ENCODE measurements around the gene SPTLC3. TPM values are rescaled to one million over a fixed set of nuclear protein-coding genes. Genes with fewer than 3 reads are reported as not detected.

SPTLC3 gene
- total RNA-seq, 3 donors from 2014 or later = 7.7 to 11.1 (median 7.9) TPM

DNA sequence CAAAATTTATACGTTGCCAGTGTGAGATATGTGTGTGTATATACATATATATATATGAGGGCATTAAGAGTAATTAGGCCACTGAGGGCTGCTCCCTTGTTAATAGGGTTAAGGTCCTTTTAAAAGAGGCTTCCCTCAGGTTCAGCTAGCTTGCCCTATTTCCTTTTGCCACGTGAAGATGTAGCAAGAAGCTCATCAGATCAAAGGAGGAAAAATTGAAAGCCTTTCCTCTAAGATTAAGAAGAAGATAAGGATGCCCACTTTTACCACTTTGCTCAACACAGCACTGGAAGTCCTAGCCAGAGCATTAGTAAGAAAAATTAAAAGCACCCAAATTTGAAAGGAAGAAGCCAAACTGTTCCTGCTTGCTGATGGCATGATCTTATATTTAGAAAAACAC lies 179.1 kb downstream of the SPTLC3 start:
- Histone ChIP-seq H3K4me3 (no peak overlapping the region), H3K4me1 (no peaks in the 10 kb centered on the region), H3K9me3 (peaks cover 0 to 4% of the 10 kb centered on the region in 2 donors), H3K36me3 (no peaks in the 10 kb centered on the region), H3K27me3 (no peaks in the 10 kb centered on the region), H3K27ac (no peak overlapping the region)
- no peak for DNase-seq (ENCODE audit: low spot score in 2 of 2)
- TF ChIP-seq POLR2A (IDR thresholded peaks at IDR 0.05) (no peak), POLR2AphosphoS5 (IDR thresholded peaks at IDR 0.05) (no peak), CTCF (IDR thresholded peaks at IDR 0.05) (no peak)
- intact Hi-C loops (cut with DNase I; ENCODE audit: low total_unique reads) = no loop called here

- no peak for DNase-seq (ENCODE audit: low spot score in 2 of 2)
- Histone ChIP-seq H3K9me3 (no peaks in the 10 kb centered on the region), H3K27me3 (no peaks in the 10 kb centered on the region), H3K4me1 (no peaks in the 10 kb centered on the region), H3K27ac (no peak overlapping the region), H3K4me3 (no peak overlapping the region), H3K36me3 (no peaks in the 10 kb centered on the region)
- no peak for TF ChIP-seq POLR2A (IDR thresholded peaks at IDR 0.05)
- no peak for TF ChIP-seq CTCF (IDR thresholded peaks at IDR 0.05)
- no peak for TF ChIP-seq POLR2AphosphoS5 (IDR thresholded peaks at IDR 0.05)
- intact Hi-C loops (cut with DNase I; ENCODE audit: low total_unique reads) = no loop called here
Observed at GRCh38 chr20:13199279-13199678, 190.5 kb downstream of the SPTLC3 start.

DNA sequence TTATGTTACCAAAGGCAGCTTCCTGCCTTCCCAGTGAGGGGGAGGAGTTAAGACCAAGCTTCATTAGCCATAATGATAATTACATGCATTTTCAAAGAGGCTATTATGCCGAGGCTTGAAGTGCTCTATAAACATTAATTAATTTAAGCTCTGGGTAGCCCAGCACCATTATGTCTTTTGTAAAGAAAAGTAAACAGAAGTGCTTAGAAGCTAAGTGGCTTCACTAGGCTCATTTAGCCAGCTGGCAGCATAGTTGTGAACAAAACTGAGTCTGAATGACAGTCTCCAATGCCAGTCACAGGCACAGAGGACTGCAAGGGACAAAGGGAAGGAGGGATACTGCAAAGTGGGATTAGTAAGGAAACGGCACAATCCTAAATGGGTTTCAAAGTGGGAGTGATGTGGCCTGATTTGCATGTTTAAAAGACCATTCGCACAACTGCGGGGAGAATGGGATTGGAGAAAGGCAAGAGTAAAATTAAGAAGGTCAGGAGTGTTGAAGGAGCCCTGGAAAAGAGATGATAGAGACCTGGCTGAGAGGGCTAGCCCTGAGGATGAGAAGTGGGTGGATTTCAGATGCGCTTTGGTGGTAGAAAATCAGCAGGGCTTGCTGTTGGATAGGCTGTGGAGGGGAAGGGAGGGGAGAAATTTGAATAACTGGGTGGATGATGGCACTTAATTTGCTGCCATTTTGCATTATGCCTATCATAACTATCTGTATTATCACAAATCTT lies 192.2 kb downstream of the SPTLC3 start:
- Histone ChIP-seq H3K4me3 (no peak overlapping the region), H3K27ac (no peak overlapping the region), H3K9me3 (no peaks in the 10 kb centered on the region), H3K36me3 (no peaks in the 10 kb centered on the region), H3K4me1 (no peaks in the 10 kb centered on the region), H3K27me3 (no peaks in the 10 kb centered on the region)
- TF ChIP-seq CTCF (IDR thresholded peaks at IDR 0.05) (no peak), POLR2A (IDR thresholded peaks at IDR 0.05) (no peak), POLR2AphosphoS5 (IDR thresholded peaks at IDR 0.05) (no peak)
- DNase-seq (ENCODE audit: low spot score in 2 of 2) = no peak
- intact Hi-C loops (cut with DNase I; ENCODE audit: low total_unique reads) = no loop called here

DNA sequence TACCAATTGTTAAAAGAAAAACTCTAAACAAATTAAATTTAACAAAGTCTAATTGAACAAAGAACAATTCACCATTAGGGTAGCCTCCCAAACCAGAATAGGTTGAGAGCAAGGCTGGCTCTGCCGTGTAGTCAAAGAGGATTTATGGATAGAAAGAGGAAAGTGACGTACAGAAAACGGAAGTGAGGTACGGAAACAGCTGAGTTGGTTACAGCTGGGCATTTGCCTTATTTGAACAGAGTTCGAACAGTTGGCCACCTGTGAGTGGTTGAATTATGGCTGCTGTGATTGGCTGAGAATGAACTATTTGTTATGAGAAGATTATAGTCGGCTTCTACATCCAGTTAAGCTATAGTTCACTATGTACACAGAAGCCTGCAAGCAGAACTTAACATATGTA lies 193.8 kb downstream of the SPTLC3 start:
- Histone ChIP-seq H3K4me3 (no peak overlapping the region), H3K27me3 (no peaks in the 10 kb centered on the region), H3K36me3 (no peaks in the 10 kb centered on the region), H3K9me3 (no peaks in the 10 kb centered on the region), H3K27ac (no peak overlapping the region), H3K4me1 (no peaks in the 10 kb centered on the region)
- TF ChIP-seq POLR2A (IDR thresholded peaks at IDR 0.05) (no peak), POLR2AphosphoS5 (IDR thresholded peaks at IDR 0.05) (no peak), CTCF (IDR thresholded peaks at IDR 0.05) (no peak)
- intact Hi-C loops (cut with DNase I; ENCODE audit: low total_unique reads) = no loop called here
- no peak for DNase-seq (ENCODE audit: low spot score in 2 of 2)

GRCh38 chr20:13205425-13205824 lies 196.7 kb downstream of the SPTLC3 start:
- Histone ChIP-seq H3K27ac (no peak overlapping the region), H3K4me1 (no peaks in the 10 kb centered on the region), H3K27me3 (no peaks in the 10 kb centered on the region), H3K4me3 (no peak overlapping the region), H3K36me3 (no peaks in the 10 kb centered on the region), H3K9me3 (no peaks in the 10 kb centered on the region)
- DNase-seq (ENCODE audit: low spot score in 2 of 2) = no peak
- intact Hi-C loops (cut with DNase I; ENCODE audit: low total_unique reads) = no loop called here
- TF ChIP-seq CTCF (IDR thresholded peaks at IDR 0.05) (no peak), POLR2AphosphoS5 (IDR thresholded peaks at IDR 0.05) (no peak), POLR2A (IDR thresholded peaks at IDR 0.05) (no peak)

All from breast epithelium (tissue), 4 donors.